GM15510 (cell line): Measurements from ENCODE around the gene SMC4.

Experiments used
- POLR2A ChIP-seq: IDR thresholded peaks from 3 replicates; pipeline ENCODE4 v1.6.1; 2011; ENCODE audit warnings: borderline replicate concordance; ENCODE audit not compliant: insufficient read length; ENCODE audit errors: extremely low read depth

Gene SMC4

DNA sequence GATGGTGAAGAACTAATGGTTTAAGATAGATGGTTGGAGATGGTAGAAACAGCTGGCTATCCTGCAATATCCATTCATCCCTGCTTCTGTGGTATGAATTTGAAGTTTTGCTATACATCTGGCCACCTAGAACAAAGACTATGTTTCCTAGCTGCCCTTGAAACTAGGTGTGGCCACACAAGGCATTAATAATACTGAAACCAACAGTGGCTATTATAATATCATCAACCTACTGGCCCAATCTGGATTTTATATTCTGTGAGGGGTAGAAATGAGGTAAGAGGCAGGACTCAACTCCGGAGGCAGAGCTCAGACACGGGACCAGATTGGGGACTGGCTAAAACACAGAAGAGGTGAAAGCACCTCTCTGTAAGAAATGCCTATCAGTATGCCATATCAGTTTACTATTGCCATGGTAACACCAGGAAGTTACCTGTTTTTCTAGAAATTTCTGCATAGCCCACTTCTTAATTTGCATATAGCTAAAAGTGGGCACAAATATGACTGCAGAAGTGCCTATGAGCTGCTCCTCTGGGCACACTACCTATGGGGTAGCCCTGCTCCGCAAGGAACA, 8.8 kb upstream of the SMC4 start:
- TF ChIP-seq POLR2A = no peak

DNA sequence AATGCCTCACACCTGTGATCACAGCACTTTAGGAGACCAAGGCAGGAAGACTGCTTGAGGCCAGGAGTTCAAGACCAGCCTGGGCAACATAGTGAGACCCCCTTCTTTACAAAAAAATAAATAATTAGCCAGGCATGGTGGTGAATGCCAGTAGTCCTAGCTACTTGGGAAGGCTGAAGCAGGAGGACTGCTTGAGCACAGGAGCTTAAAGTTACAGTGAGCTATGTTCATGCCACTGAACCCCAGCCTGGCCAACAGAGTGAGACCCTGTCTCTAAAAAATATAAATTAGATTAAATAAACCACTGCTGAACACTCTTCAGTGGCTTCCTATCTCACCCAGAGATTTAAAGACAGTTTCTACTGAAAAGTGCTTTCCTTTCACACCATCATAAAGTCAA, 6.7 kb upstream of the SMC4 start:
- TF ChIP-seq POLR2A = no peak

DNA sequence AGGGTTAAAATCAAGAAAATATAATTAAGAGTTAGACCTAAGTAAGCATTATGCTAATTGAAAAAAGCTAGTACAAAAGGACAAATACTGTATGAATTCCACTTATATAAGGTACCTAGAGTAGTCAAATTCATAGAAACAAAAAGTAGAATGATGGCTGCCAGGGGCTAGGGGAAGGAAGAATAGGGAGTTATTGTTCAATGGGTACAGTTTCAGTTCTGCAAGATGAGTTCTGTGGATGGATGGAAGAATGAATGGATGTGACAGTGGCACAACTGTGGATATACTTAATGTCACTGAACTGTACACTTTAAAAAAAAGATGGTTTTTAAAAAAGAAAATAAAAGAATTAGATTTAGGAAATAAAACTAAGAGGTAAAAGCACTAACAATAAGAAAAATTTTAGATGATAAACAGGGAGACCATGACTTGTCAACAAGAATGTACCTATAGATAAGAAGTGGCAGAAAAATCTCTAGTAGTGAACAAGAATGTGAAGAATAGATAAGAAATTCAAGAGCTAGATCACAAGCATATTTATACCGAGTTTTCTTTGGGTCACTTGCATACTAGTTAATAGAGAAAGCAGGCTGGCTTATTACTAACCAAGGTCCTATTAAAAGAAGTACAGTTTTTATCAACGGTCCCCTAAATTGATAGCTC, 6.0 kb upstream of the SMC4 start:
- no peak for TF ChIP-seq POLR2A

DNA sequence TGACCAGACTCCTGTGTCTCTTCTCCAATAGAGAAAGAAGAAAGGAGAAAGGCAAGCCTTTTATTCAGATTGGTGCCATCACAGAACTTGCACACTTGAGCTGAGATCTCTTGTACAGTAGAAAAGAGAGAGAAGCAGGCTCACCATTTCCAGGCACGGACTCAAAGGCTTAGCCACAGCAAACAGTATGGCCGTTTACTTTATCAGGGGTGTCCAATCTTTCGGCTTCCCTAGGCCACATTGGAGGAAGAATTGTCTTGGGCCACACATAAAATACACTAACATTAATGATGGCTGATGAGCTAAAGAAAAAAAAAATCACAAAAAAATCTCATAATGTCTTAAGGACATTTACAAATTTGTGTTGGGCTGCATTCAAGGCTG, 5.4 kb upstream of the SMC4 start:
- TF ChIP-seq POLR2A = no peak

DNA sequence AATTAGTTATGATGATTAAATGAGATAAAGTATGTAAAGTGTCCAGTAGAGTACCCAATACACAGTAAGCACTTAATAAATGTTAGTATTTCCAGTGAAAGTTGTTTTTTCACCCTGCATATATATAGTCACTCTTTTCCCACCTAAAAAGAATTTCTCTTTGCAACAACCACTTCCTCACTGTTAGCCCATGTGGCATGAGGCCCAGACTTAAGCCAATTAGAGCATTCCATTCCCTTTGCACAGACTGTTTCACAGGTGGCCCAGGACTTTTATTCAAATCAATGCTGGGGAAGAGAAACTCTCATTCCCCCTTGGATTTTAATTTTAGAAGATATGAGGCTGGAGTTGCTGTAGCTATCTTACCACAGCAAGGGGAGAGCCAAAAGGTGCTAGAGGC, 4.2 kb upstream of the SMC4 start:
- no peak for TF ChIP-seq POLR2A

DNA sequence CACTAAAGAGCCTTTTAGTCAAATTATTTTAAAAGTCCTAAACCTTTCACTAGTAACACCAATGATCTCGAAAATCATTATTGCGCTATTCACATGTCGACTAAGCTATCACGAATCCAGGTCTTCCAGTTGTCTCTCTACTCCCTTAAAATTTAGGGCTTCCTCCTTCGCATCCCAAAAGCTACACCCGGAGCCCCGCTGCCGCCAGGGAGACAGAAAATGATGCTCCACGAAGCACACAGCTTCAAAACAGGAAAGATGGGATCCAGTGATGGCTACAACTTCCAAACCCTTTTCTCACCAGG, 678 bp upstream of the SMC4 start:
- no peak for TF ChIP-seq POLR2A

DNA sequence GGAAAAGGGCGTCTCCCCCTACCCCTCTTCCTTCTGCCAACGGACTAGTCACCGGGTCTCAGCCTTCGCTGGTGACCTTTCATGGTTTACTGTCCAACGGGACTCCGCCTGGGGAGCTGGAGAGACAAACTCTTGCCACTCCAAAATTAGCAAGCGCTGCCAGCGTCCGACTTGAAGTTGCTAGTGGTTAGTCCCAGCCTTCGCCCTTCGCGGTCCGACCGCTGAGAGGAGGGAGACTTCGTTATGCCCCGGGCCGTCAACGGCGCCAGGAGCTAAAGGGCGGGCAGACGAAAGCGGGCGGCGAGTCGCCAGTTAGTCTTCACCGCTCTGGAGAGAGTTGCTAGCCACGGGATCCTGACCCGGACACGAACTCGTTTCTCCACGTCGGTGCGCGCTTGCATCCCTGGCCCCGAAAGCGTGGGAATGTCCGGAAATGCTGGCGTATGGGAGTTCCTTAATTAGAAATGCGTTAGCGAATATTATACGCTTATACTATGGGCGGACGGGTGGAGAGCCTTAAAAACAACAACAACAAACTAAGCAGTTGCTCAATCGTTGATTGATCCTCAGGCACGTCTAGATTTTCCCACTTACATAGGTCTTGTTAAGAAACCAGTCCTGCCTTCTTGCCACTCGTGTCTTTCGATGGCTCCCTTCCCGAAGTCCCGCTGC, 716 bp downstream of the SMC4 start:
- TF ChIP-seq POLR2A = peak; percentile 20

DNA sequence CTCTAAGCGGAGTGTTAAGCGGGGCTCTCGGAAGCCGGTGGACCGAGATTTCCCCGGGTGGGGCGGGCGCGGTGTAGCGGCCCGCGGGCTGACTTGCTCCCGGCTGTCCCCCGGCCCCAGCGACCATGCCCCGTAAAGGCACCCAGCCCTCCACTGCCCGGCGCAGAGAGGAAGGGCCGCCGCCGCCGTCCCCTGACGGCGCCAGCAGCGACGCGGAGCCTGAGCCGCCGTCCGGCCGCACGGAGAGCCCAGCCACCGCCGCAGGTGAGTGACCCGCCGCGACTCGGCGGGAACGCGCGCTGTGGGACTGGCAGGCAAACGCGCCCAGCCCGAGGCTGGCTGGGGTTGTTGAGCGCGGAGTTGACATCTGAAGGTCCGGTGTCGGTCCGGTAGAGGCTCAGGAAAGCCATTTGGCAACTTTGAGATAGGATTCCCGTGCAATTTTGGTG, 1.3 kb downstream of the SMC4 start:
- TF ChIP-seq POLR2A = no peak

DNA sequence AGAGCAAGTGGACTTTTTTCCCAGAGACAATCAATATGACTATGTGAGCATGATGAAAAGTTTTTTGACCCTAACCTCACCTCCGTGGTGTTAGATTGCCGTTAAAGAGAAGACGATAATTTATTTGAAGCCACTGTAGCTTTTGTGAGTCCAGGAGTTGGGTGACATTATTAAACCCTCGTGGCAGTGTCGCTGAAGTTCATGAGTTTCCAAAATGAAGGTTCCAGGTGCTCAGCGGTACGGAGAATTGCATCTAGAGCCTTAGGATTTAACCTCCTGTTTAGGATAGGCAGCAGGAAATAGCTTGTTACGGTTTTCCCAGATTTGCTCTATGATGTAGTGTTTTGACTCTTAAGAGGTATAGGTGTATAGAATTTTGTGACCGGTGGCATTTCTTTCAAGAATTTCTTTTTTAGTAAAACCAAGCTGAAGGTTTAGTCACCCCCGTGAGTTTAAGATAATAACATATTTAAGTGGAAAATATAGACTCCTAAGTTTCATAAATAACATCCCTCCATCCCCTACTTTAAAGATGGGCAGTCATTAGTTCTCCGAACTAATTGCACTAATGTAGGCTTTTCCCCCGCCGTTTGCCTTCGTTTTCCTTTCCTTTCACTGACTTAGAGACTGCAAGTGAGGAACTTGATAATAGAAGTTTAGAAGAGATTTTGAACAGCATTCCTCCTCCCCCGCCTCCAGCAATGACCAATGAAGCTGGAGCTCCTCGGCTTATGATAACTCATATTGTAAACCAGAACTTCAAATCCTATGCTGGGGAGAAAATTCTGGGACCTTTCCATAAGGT, 2.0 kb downstream of the SMC4 start:
- no peak for TF ChIP-seq POLR2A

DNA sequence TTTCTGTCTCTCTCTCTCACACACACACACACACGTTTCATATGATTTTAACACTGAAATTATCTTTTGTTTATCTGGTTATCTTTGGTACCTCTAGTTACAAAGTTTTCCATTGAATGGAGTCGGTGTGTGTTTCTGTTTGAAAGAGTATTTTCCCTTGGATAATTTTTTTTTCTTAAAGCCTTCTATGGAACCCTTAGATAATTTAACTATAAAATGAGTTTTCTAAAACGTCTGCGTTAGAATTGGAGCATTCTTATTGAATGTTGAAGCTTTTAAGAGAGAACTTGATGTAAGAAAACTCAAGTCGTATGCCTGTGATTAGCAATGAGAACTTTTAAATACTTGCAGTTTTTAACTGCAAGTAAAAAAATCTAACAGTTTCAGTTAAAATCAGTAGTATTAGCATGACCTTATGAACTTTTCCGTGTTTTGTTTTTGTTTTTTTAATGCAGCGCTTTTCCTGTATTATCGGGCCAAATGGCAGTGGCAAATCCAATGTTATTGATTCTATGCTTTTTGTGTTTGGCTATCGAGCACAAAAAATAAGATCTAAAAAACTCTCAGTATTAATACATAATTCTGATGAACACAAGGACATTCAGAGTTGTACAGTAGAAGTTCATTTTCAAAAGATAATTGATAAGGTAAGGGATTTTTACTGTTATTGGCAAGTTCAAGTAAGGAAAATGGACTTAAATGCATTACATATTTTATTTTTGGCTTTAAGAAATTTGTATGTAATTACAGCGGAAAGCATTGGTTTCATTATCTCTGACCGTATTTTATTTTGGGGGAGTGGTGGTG, 3.0 kb downstream of the SMC4 start:
- no peak for TF ChIP-seq POLR2A

DNA sequence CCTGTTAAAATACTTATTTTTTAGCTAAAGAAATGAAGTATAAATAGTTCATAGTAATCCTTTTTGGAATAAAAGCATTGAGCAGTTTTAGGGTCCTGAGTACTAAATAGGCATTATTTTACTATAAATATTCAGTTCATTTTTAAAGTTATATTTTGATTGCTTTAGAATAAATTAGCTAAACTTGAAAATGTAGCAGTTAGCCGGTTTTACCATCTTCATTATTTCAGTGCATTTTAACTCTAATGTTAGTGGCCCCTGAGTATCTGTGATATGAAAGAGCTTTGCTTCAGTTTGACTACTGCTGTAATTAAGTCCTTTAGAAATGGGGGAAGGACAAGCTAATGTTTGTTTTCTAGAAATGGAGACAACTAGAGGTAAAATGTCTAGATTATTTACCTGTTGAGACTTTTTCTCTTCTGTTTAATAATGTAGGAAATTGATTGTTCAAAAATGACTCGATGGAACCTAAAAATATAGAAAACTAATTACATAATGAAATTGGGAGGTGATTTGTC, 3.6 kb downstream of the SMC4 start:
- no peak for TF ChIP-seq POLR2A

DNA sequence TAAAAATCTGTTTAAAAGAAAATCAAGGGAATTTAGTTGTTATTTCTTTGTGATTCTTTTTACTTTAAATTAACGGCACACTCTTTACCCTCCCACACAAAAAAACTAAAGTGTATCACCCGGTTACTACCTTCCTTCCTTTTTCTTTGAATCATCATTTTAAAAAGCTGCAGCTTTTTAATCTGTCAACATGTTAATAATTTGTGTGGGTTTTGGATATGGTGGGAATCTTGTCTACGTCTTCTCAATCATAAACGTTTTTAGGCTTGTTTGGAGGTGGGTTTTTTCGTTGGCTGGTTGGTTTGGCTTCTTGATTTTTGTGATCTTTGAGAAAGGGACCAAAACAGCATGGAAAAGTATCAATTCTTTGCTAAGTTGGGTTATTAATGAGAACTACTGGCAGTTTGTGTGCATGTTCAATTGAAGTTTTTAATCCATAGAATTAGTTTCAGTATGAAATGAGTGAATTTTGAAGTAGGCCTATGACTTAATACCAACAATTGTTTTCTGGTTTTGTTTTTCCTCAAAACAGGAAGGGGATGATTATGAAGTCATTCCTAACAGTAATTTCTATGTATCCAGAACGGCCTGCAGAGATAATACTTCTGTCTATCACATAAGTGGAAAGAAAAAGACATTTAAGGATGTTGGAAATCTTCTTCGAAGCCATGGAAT, 4.5 kb downstream of the SMC4 start:
- no peak for TF ChIP-seq POLR2A

DNA sequence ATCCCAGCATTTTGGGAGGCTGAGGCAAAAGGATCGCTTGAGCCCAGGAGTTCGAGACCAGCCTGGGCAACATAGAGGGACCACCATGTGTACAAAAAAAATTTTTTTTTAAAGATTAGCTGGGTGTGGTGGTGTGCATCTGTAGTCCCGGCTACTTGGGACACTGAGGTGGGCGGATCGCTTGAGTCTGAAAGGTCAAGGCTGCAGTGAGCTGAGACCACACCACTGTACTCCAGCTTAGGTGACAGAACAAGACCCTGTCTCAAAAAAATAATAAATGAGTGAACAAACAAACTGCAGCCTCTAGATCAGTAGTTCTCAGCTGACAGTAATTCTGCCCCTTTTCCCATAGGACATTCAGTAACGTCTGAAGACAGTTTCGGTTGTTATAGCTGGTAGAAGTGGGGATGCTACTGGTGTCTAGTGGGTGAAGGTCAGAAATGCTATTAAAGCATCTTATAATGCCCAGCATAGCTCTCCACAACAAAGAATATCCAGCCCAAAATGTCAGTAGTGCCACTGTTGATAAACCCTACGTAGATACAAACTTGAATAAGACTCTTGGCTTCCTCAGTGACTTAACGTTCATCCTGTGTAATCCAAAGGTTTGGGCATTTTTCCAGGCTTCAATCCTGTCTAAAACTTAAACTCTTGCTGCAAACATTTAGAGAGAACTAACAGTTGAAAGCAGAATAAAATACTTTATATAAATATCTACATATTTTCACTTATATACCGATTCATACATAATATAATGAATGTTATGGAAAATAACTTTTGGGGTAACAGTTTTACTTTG, 10.6 kb downstream of the SMC4 start:
- TF ChIP-seq POLR2A = no peak

DNA sequence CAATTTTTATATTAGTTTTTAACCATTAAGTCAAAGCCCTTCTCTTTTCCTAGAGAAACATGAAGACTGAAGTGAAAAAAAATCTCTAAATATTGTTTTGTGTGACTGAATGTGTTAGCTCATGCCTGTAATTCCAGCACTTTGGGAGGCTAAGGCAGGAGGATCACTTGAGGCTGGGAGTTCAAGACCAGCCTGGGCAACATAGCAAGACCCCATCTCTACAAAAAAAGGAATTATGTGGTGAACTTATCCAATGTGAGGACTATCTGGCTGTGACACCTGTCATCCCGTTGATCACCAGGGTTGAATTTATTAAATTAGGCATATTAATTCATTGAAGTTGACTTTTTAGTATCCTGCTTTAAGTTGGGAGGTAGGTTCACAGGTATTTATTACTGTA, 13.0 kb downstream of the SMC4 start:
- no peak for TF ChIP-seq POLR2A

DNA sequence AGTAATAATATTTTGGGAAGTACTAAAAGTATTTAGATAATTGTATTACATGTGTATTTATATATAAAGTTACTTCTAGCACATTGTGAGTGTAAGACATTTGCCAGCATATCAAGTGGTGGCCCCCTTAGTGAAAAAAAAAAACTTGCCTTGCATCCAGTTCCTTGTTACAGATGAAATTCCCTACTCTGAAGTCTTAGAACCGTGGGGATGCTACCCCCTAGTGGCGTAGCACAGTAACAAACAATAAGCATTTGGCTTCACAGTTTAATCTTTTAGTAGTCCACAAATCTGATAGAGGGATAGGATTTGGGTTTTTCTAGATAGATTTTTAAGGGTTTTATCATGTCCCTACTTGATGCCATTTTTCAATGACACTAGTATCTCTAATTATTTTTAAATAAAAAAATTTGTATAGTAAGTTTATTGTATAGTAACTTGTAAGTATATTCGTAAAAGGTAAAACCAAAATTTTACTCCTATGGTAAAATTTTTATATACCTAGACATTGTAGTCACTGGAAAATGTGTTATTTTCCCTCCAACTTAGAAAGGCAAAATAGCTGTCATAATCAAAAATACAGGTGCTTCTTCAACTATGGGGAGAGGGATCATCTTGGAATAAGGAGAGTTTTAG, 14.3 kb downstream of the SMC4 start:
- TF ChIP-seq POLR2A = no peak
